Measurements from ENCODE around the gene PIK3CD. TPM values are rescaled to one million over a fixed set of nuclear protein-coding genes. Genes with fewer than 3 reads are reported as not detected.

The PIK3CD gene
- total RNA-seq, 1 experiment from 2014 or later = 0.77 TPM

DNA sequence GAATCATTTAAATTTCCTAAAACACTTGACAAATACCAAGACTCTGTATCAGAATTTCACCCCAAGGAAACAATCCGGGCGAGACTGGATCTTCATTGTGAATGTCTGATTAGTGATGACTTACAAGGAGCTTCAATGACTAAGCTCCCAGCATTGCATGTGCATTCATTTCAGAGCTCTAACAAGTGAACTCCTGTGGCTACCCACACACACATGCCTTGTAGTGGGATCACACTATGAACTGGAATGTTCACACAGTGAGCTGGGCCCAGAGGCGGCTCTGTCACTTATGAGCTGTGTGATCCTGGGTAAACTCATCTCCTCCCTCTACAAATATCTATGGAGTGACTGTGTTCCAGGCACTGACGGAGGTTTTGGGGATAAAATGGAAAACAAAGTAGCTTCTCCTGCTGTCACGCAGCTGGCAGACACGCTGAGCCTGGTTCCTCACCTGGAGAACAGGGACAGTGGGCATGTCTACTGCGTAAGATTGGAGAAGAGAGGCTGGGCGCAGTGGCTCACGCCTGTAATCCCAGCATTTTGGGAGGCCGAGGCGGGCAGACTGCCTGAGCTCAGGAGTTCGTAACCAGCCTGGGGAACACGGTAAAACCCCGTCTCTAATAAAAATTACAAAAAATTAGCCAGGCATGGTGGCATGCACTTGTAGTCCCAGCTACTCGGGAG, 115.4 kb downstream of the PIK3CD start:
- no peak overlapping the region for H3K27ac Mint-ChIP-seq (ENCODE audit: unreplicated experiment)
- no peak overlapping the region for H3K4me3 Mint-ChIP-seq (ENCODE audit: unreplicated experiment)
- TF ChIP-seq, protein P1, sequence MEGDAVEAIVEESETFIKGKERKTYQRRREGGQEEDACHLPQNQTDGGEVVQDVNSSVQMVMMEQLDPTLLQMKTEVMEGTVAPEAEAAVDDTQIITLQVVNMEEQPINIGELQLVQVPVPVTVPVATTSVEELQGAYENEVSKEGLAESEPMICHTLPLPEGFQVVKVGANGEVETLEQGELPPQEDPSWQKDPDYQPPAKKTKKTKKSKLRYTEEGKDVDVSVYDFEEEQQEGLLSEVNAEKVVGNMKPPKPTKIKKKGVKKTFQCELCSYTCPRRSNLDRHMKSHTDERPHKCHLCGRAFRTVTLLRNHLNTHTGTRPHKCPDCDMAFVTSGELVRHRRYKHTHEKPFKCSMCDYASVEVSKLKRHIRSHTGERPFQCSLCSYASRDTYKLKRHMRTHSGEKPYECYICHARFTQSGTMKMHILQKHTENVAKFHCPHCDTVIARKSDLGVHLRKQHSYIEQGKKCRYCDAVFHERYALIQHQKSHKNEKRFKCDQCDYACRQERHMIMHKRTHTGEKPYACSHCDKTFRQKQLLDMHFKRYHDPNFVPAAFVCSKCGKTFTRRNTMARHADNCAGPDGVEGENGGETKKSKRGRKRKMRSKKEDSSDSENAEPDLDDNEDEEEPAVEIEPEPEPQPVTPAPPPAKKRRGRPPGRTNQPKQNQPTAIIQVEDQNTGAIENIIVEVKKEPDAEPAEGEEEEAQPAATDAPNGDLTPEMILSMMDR (IDR thresholded peaks at IDR 0.05; ENCODE audit: insufficient read depth in 1 of 2, low read depth in 1 of 2, low read length in 1 of 2, severe bottlenecking in 1 of 2, unreplicated experiment in 1 of 2) = no peak
- H3K9me3 ChIP-seq = no peaks in the 10 kb centered on the region
- no peaks in the 10 kb centered on the region for H3K9me3 Mint-ChIP-seq (ENCODE audit: unreplicated experiment)
- H3K27me3 Mint-ChIP-seq (ENCODE audit: insufficient read depth, unreplicated experiment) = no peaks in the 10 kb centered on the region
- H3K36me3 ChIP-seq (ENCODE audit: control insufficient read depth, insufficient read depth, low read length) = no peaks in the 10 kb centered on the region
- H3K4me3 ChIP-seq (ENCODE audit: low read depth, low read length) = no peak overlapping the region
- H3K4me1 ChIP-seq = no peaks in the 10 kb centered on the region
- intact Hi-C loops (cut with micrococcal nuclease; ENCODE audit: unreplicated experiment) = no loop called here
- ChIA-PET POLR2A (no interaction called here), CTCF (no interaction called here)
- DNase-seq = no peak
- no peaks in the 10 kb centered on the region for H3K4me1 Mint-ChIP-seq (ENCODE audit: low read depth, unreplicated experiment)
- H3K36me3 Mint-ChIP-seq (ENCODE audit: insufficient read depth, unreplicated experiment) = peaks cover 9% of the 10 kb centered on the region
- no TSS peak for BruUV-seq (replicated peaks)
- H3K27me3 ChIP-seq (replicated peaks; ENCODE audit: control insufficient read depth, insufficient read depth, low read length) = no peaks in the 10 kb centered on the region

DNA sequence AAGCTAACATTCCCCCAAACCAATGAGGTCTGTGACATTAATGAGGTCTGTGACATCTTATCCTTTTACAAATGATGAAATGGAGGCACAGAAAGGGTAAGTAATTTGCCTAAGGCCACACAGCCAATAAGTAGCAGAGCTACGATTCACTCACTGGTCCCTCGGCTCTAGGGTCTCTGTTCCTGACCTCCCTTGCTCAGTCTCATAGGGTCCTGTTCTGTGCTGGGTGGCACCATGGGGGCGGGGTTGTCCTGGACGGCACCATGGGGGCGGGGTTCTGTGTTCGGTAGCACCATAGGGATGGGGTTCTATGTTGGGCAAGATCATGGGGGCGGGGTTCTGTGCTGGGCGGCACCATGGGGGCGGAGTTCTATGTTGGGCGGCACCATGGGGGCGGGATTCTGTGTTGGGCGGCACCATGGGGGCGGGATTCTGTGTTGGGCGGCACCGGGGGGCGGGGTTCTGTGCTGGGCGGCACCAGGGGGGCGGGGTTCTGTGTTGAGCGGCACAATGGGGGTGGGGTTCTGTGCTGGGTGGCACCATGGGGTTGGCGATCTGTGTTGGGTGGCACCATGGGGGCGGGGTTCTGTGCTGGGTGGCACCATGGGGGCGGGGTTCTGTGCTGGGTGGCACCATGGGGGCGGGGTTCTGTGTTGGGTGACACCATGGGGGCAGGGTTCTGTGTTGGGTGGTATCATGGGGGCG, 116.6 kb downstream of the PIK3CD start:
- peak in 1 of 2 experiments; percentile 20 for DNase-seq

DNA sequence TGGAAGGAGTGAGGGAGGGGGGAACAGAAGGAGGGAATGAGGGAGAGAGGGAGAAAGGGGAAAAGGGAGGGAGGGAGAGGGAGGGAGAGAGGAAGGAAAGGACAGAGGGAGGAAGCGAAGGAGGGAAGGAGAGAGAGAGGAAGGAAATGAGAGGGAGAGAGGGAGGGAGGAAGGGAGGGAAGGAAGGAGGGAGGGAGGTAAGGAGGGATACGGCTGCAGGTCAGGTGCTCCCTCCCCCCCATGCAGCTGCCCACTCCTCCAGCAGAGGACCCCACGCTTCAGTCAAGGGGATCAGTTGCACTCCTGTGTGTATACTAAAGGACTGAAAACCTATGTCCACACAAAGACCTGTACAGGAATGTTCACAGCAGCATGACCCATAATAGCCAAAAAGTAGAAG, 117.5 kb downstream of the PIK3CD start:
- Histone ChIP-seq H3K4me1 (no peaks in the 10 kb centered on the region), H3K36me3 (ENCODE audit: control insufficient read depth, insufficient read depth, low read length) (no peaks in the 10 kb centered on the region), H3K27me3 (replicated peaks; ENCODE audit: control insufficient read depth, insufficient read depth, low read length) (no peaks in the 10 kb centered on the region), H3K9me3 (no peaks in the 10 kb centered on the region), H3K4me3 (ENCODE audit: low read depth, low read length) (no peak overlapping the region)
- Mint-ChIP-seq H3K27ac (ENCODE audit: unreplicated experiment) (no peak overlapping the region), H3K4me3 (ENCODE audit: unreplicated experiment) (no peak overlapping the region), H3K4me1 (ENCODE audit: low read depth, unreplicated experiment) (no peaks in the 10 kb centered on the region), H3K36me3 (ENCODE audit: insufficient read depth, unreplicated experiment) (peaks cover 21% of the 10 kb centered on the region), H3K9me3 (ENCODE audit: unreplicated experiment) (no peaks in the 10 kb centered on the region), H3K27me3 (ENCODE audit: insufficient read depth, unreplicated experiment) (no peaks in the 10 kb centered on the region)
- no TSS peak for BruUV-seq (replicated peaks)
- DNase-seq = no peak
- CTCF ChIA-PET = no interaction called here
- POLR2A ChIA-PET = no interaction called here
- TF ChIP-seq, protein P1 (IDR thresholded peaks at IDR 0.05; ENCODE audit: insufficient read depth in 1 of 2, low read depth in 1 of 2, low read length in 1 of 2, severe bottlenecking in 1 of 2, unreplicated experiment in 1 of 2) = no peak
- intact Hi-C loops (cut with micrococcal nuclease; ENCODE audit: unreplicated experiment) = no loop called here

More for the DNA sequence above, 116.6 kb downstream of the PIK3CD start:
- H3K4me1 ChIP-seq = no peaks in the 10 kb centered on the region
- H3K4me3 ChIP-seq (ENCODE audit: low read depth, low read length) = no peak overlapping the region
- H3K9me3 Mint-ChIP-seq (ENCODE audit: unreplicated experiment) = no peaks in the 10 kb centered on the region
- no peaks in the 10 kb centered on the region for H3K4me1 Mint-ChIP-seq (ENCODE audit: low read depth, unreplicated experiment)
- TF ChIP-seq, protein P1 (IDR thresholded peaks at IDR 0.05; ENCODE audit: insufficient read depth in 1 of 2, low read depth in 1 of 2, low read length in 1 of 2, severe bottlenecking in 1 of 2, unreplicated experiment in 1 of 2) = no peak
- H3K36me3 Mint-ChIP-seq (ENCODE audit: insufficient read depth, unreplicated experiment) = peaks cover 18% of the 10 kb centered on the region
- BruUV-seq (replicated peaks) = no TSS peak
- ChIA-PET POLR2A (no interaction called here), CTCF (no interaction called here)
- no peaks in the 10 kb centered on the region for H3K27me3 Mint-ChIP-seq (ENCODE audit: insufficient read depth, unreplicated experiment)
- no peaks in the 10 kb centered on the region for H3K36me3 ChIP-seq (ENCODE audit: control insufficient read depth, insufficient read depth, low read length)
- no peaks in the 10 kb centered on the region for H3K9me3 ChIP-seq
- intact Hi-C loops (cut with micrococcal nuclease; ENCODE audit: unreplicated experiment) = no loop called here
- no peak overlapping the region for H3K27ac Mint-ChIP-seq (ENCODE audit: unreplicated experiment)
- H3K27me3 ChIP-seq (replicated peaks; ENCODE audit: control insufficient read depth, insufficient read depth, low read length) = no peaks in the 10 kb centered on the region
- H3K4me3 Mint-ChIP-seq (ENCODE audit: unreplicated experiment) = no peak overlapping the region
